Activated CD4-positive, alpha-beta T cell treated with anti-CD3 and anti-CD28 coated beads, Interleukin-2, amount 10 ng/mL, durations not matched to agents 24 days and 14 days (primary cell): Measurements from ENCODE around the gene LMOD1. TPM values are rescaled to one million over a fixed set of nuclear protein-coding genes. Genes with fewer than 3 reads are reported as not detected.
"Not testable (repeated sequence)": the region's sequence is repeated elsewhere in the genome, so short reads cannot be mapped to it uniquely, and the experiment has no call there.

Experiments
- DNase-seq: peaks from one replicate; pipeline ENCODE4 v3.0.0; 2022
- H3K27ac Mint-ChIP-seq: one replicate; pipeline ENCODE4 v1.8.0; 2022; ENCODE audit warnings: mild to moderate bottlenecking, mixed read lengths
- H3K27me3 Mint-ChIP-seq: one replicate; pipeline ENCODE4 v1.8.0; 2022; ENCODE audit warnings: mixed read lengths
- H3K36me3 Mint-ChIP-seq: one replicate; pipeline ENCODE4 v1.8.0; 2022; ENCODE audit warnings: low read depth, mild to moderate bottlenecking, mixed read lengths
- H3K4me1 Mint-ChIP-seq: one replicate; pipeline ENCODE4 v1.8.0; 2021; ENCODE audit warnings: mixed read lengths
- H3K4me3 Mint-ChIP-seq: one replicate; pipeline ENCODE4 v1.8.0; 2022; ENCODE audit warnings: mild to moderate bottlenecking, moderate library complexity, mixed read lengths
- H3K9me3 Mint-ChIP-seq: one replicate; pipeline ENCODE4 v1.8.0; 2021; ENCODE audit warnings: mixed read lengths
- intact Hi-C: fragments of 100-400 bp; cut with micrococcal nuclease; formaldehyde crosslinking; loops from one replicate; pipeline ENCODE4 v1.15.1; 2023
- total RNA-seq: library from RNA; stranded (reverse); gene quantifications from 2 replicates; pipeline ENCODE4 v1.2.3, GENCODE V29; 2022

LMOD1 gene
- total RNA-seq, 1 donor from 2014 or later, result not detected

- DNase-seq, result no peak
- intact Hi-C loops, result no loop called here
- peaks cover 11% of the 10 kb centered on the region for H3K27me3 Mint-ChIP-seq
- no peaks in the 10 kb centered on the region for H3K36me3 Mint-ChIP-seq
- no peak overlapping the region for H3K27ac Mint-ChIP-seq
- no peak overlapping the region for H3K4me3 Mint-ChIP-seq
- H3K9me3 Mint-ChIP-seq, result no peaks in the 10 kb centered on the region
- no peaks in the 10 kb centered on the region for H3K4me1 Mint-ChIP-seq
Observed at GRCh38 chr1:201916649-201917249, 29.6 kb downstream of the LMOD1 start.

GRCh38 chr1:201914456-201915235, 31.7 kb downstream of the LMOD1 start:
- Mint-ChIP-seq H3K27ac (no peak overlapping the region), H3K4me1 (no peaks in the 10 kb centered on the region), H3K36me3 (no peaks in the 10 kb centered on the region), H3K27me3 (peaks cover 12% of the 10 kb centered on the region), H3K4me3 (no peak overlapping the region), H3K9me3 (no peaks in the 10 kb centered on the region)
- DNase-seq, result no peak
- intact Hi-C loops, result no loop called here

- Mint-ChIP-seq H3K27ac (no peak overlapping the region), H3K27me3 (peaks cover 10% of the 10 kb centered on the region), H3K4me3 (no peak overlapping the region), H3K4me1 (no peaks in the 10 kb centered on the region), H3K9me3 (no peaks in the 10 kb centered on the region), H3K36me3 (no peaks in the 10 kb centered on the region)
- intact Hi-C loops, result no loop called here
- DNase-seq, result no peak
Observed at GRCh38 chr1:201912832-201913231, 33.5 kb downstream of the LMOD1 start.

GRCh38 chr1:201911826-201912571, 34.3 kb downstream of the LMOD1 start:
- intact Hi-C loops, result no loop called here
- H3K4me3 Mint-ChIP-seq, result no peak overlapping the region
- DNase-seq, result no peak
- H3K27ac Mint-ChIP-seq, result no peak overlapping the region
- no peaks in the 10 kb centered on the region for H3K4me1 Mint-ChIP-seq
- no peaks in the 10 kb centered on the region for H3K9me3 Mint-ChIP-seq
- H3K36me3 Mint-ChIP-seq, result no peaks in the 10 kb centered on the region
- peaks cover 10% of the 10 kb centered on the region for H3K27me3 Mint-ChIP-seq

- no peak overlapping the region for H3K27ac Mint-ChIP-seq
- no peaks in the 10 kb centered on the region for H3K36me3 Mint-ChIP-seq
- no peaks in the 10 kb centered on the region for H3K9me3 Mint-ChIP-seq
- DNase-seq, result no peak
- H3K27me3 Mint-ChIP-seq, result peaks cover 6% of the 10 kb centered on the region
- intact Hi-C loops, result no loop called here
- no peak overlapping the region for H3K4me3 Mint-ChIP-seq
- H3K4me1 Mint-ChIP-seq, result peaks cover 4% of the 10 kb centered on the region
Observed at GRCh38 chr1:201907621-201908020, 38.7 kb downstream of the LMOD1 start.

DNA sequence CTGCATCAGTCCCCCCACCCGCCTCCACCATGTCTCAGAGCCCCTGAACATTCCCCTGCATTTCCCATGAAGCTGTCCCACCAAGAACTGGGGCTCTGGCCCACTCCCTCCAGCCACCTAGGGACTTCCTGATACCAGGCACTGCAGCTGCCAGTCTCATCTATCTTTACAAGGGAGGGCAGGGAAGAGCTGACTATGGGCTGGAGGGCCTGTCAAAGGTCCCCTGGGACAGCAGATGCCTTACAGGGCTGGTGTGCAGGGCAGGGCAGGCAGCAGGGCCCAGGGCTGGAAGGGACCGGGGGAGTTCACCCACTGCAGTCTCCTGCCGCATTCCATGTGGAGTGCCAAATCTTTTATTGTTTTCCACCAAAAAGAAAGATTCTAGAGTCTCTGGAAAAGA, 40.0 kb downstream of the LMOD1 start:
- H3K27me3 Mint-ChIP-seq, result peaks cover 6% of the 10 kb centered on the region
- H3K9me3 Mint-ChIP-seq, result no peaks in the 10 kb centered on the region
- no peak overlapping the region for H3K27ac Mint-ChIP-seq
- H3K36me3 Mint-ChIP-seq, result no peaks in the 10 kb centered on the region
- no peak for DNase-seq
- no peak overlapping the region for H3K4me3 Mint-ChIP-seq
- H3K4me1 Mint-ChIP-seq, result peaks cover 4% of the 10 kb centered on the region
- intact Hi-C loops, result no loop called here

- Mint-ChIP-seq H3K27ac (no peak overlapping the region), H3K4me1 (peaks cover 4% of the 10 kb centered on the region), H3K27me3 (peaks cover 6% of the 10 kb centered on the region), H3K4me3 (no peak overlapping the region), H3K36me3 (no peaks in the 10 kb centered on the region), H3K9me3 (no peaks in the 10 kb centered on the region)
- DNase-seq, result no peak
- intact Hi-C loops, result no loop called here
Observed at GRCh38 chr1:201905234-201905890, 41.0 kb downstream of the LMOD1 start.

DNA sequence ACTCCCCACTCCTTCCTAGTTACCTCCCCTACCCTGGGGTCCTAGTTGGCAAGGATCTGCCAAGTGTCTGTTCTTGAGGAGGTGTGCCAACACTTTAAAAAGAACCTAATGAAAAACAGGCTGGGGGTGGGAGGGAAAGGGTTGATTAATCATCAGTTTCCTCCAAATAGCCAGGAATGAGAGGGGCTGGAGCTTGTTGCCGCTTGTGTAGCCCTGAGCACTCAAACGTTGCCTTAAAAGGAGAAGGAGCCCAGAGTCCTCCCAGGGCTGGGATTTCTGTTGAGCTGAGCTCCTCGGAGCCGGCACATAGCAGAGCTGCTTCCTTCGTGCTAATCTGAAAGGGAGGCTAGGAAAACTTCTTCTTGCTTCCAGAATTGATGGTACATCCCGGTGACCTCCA, 41.8 kb downstream of the LMOD1 start:
- H3K9me3 Mint-ChIP-seq, result no peaks in the 10 kb centered on the region
- H3K27me3 Mint-ChIP-seq, result peaks cover 6% of the 10 kb centered on the region
- H3K4me3 Mint-ChIP-seq, result no peak overlapping the region
- DNase-seq, result no peak
- intact Hi-C loops, result no loop called here
- no peaks in the 10 kb centered on the region for H3K36me3 Mint-ChIP-seq
- H3K4me1 Mint-ChIP-seq, result peaks cover 4% of the 10 kb centered on the region
- no peak overlapping the region for H3K27ac Mint-ChIP-seq

- H3K4me1 Mint-ChIP-seq, result peaks cover 4% of the 10 kb centered on the region
- intact Hi-C loops, result no loop called here
- DNase-seq, result no peak
- no peaks in the 10 kb centered on the region for H3K36me3 Mint-ChIP-seq
- H3K27me3 Mint-ChIP-seq, result peaks cover 3% of the 10 kb centered on the region
- no peak overlapping the region for H3K27ac Mint-ChIP-seq
- no peaks in the 10 kb centered on the region for H3K9me3 Mint-ChIP-seq
- H3K4me3 Mint-ChIP-seq, result no peak overlapping the region
Observed at GRCh38 chr1:201903135-201903534, 43.2 kb downstream of the LMOD1 start.

- H3K36me3 Mint-ChIP-seq, result no peaks in the 10 kb centered on the region
- H3K9me3 Mint-ChIP-seq, result no peaks in the 10 kb centered on the region
- H3K4me3 Mint-ChIP-seq, result no peak overlapping the region
- H3K27ac Mint-ChIP-seq, result no peak overlapping the region
- no peak for DNase-seq
- intact Hi-C loops, result no loop called here
- H3K27me3 Mint-ChIP-seq, result peaks cover 3% of the 10 kb centered on the region
- H3K4me1 Mint-ChIP-seq, result peaks cover 4% of the 10 kb centered on the region
Observed at GRCh38 chr1:201902198-201902597, 44.1 kb downstream of the LMOD1 start.

GRCh38 chr1:201901036-201901435, 45.3 kb downstream of the LMOD1 start:
- intact Hi-C loops, H3K4me1 Mint-ChIP-seq, H3K4me3 Mint-ChIP-seq, H3K27ac Mint-ChIP-seq, H3K9me3 Mint-ChIP-seq, H3K36me3 Mint-ChIP-seq, H3K27me3 Mint-ChIP-seq, DNase-seq: not testable (repeated sequence)

- Mint-ChIP-seq H3K9me3 (no peaks in the 10 kb centered on the region), H3K27me3 (peaks cover 3% of the 10 kb centered on the region), H3K36me3 (no peaks in the 10 kb centered on the region), H3K4me1 (peaks cover 9% of the 10 kb centered on the region), H3K4me3 (no peak overlapping the region), H3K27ac (no peak overlapping the region)
- intact Hi-C loops, result no loop called here
- no peak for DNase-seq
Observed at GRCh38 chr1:201900476-201900875, 45.9 kb downstream of the LMOD1 start.

DNA sequence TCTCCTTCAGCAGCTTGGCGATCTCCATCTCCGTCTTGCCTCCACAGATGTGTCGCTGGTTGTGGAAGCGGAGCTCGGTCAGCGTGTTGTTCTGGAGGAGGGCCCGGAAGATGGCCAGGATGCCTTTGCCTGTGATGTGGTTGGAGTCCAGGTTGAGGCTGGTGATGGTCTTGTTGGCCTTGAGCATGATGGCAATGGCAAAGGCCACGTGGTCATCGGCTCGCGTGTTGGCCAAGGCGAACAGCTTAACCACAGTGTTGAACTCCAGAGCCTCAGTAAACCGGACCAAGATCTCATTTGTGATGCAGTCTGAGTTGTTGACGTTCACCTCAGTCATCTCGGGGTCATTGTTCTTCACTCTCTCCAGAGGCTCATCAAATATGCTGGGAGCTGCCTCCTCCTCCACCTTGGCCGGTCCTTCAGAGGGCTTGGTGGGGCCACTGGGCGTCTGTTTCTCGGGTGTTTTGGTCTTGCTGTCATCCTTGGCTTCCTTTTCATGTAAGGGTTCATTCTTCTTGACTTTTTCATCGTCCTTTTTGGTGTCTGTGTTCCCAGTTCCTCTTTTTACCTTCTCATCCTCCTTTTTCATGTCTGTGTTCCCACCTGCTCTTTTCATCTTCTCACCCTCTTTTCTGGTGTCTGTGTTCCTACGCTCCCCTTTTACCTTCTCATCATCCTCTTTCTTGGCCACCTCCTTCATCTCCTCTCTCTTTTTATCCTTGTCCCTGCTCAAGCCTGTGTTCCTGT, 46.5 kb downstream of the LMOD1 start:
- Mint-ChIP-seq H3K27me3 (peaks cover 3% of the 10 kb centered on the region), H3K36me3 (no peaks in the 10 kb centered on the region), H3K27ac (no peak overlapping the region), H3K4me1 (peaks cover 6% of the 10 kb centered on the region), H3K9me3 (no peaks in the 10 kb centered on the region), H3K4me3 (no peak overlapping the region)
- intact Hi-C loops, result loop anchor here (5.0 kb wide), 3 partner anchors 57 to 237 kb away; partner anchors contain the start of gene TIMM17A
- DNase-seq, result no peak
